ENCODE measurements around the gene NCOR1. TPM values are rescaled to one million over a fixed set of nuclear protein-coding genes. Genes with fewer than 3 reads are reported as not detected.
"Not testable (repeated sequence)": the region's sequence is repeated elsewhere in the genome, so short reads cannot be mapped to it uniquely, and the experiment has no call there.

The NCOR1 gene
- total RNA-seq, 1 donor: 137 TPM

- no peak for DNase-seq (ENCODE audit: low read depth in 2 of 3, low spot score in 2 of 3)
Observed at GRCh38 chr17:16101440-16101839, 113.9 kb downstream of the NCOR1 start.

- DNase-seq (ENCODE audit: low read depth in 2 of 3, low spot score in 2 of 3): peak in 1 of 3 donors; percentile 4
Observed at GRCh38 chr17:16100737-16101400, 114.5 kb downstream of the NCOR1 start.

- no peak for DNase-seq (ENCODE audit: low read depth in 2 of 3, low spot score in 2 of 3)
Observed at GRCh38 chr17:16091773-16092172, 123.6 kb downstream of the NCOR1 start.

GRCh38 chr17:16086957-16087356 lies 128.4 kb downstream of the NCOR1 start:
- no peak for DNase-seq (ENCODE audit: low read depth in 2 of 3, low spot score in 2 of 3)

DNA sequence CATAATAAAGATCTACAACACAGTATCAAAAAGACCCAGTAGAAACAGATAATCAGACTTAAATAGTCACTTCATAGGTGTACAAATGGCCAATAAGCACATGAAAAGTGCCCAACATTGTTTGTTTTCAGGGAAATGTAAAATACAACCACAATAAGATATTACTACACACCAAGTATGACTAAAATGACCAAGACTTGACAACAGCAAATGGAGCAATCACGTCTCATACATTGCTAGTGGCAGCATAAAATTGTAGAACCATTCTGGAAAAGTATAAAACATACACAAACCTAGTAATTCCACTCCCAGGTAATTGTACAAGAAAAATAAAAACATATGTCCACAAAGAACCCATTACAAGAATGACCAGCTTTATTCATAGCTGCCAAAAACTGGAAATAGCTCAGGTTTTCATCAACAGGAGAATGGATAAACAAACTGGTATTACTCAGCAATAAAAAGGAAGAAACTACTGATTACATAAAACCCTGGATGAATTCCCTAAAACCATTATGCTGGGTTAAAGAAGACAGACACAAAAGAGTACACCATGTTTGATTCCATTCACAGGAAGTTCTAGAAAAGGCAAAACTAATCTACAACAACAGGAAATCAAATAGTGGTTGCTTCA lies 130.2 kb downstream of the NCOR1 start:
- no peak for DNase-seq (ENCODE audit: low read depth in 2 of 3, low spot score in 2 of 3)

- no peak for DNase-seq (ENCODE audit: low read depth in 2 of 3, low spot score in 2 of 3)
Observed at GRCh38 chr17:16083223-16083622, 132.1 kb downstream of the NCOR1 start.

- no peak for DNase-seq (ENCODE audit: low read depth in 2 of 3, low spot score in 2 of 3)
Observed at GRCh38 chr17:16081507-16082087, 133.7 kb downstream of the NCOR1 start.

DNA sequence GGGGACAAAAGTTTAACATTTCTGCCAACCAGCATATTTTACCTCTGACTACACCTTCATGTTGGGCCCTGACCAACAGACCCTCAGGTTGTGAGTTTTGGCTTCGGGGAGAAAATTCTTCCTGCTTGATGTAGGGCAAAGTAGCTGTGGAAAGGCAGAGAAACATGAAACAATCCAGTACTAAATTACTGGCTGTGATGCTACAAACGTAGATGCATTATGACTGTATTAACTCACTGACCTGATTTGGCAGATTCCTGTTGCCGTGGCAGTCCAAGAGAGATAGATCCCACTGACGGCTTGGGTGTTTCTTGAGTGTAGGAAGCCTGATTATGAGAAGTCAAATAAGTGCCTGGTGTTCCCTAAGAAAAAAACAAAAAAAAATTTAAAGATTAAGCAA lies 135.0 kb downstream of the NCOR1 start:
- DNase-seq (ENCODE audit: low read depth in 2 of 3, low spot score in 2 of 3): no peak

GRCh38 chr17:16075949-16076348 lies 139.4 kb downstream of the NCOR1 start:
- DNase-seq (ENCODE audit: low read depth in 2 of 3, low spot score in 2 of 3): no peak

- DNase-seq (ENCODE audit: low read depth in 2 of 3, low spot score in 2 of 3): no peak
Observed at GRCh38 chr17:16074423-16074822, 140.9 kb downstream of the NCOR1 start.

- DNase-seq (ENCODE audit: low read depth in 2 of 3, low spot score in 2 of 3): no peak
Observed at GRCh38 chr17:16073845-16074244, 141.5 kb downstream of the NCOR1 start.

- no peak for DNase-seq (ENCODE audit: low read depth in 2 of 3, low spot score in 2 of 3)
Observed at GRCh38 chr17:16072031-16072430, 143.3 kb downstream of the NCOR1 start.

DNA sequence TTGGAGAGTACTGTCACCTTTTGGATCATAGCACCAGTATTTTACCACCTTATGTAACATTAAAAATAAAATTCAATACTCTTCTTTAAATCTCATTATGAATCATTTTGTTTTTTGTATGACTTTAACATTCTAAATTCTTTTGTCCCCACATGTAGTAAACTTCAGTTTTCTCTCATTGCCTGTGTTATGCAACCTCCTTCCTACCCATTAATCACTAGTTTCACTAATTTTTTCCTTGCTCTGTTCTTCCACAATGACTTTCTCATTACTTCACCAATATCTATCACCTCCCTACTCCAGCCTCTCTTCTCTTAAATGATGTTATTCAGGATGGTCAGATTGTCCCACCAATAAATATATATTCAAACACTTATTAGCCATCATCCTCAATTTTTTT lies 147.0 kb downstream of the NCOR1 start:
- no peak for DNase-seq (ENCODE audit: low read depth in 2 of 3, low spot score in 2 of 3)

DNA sequence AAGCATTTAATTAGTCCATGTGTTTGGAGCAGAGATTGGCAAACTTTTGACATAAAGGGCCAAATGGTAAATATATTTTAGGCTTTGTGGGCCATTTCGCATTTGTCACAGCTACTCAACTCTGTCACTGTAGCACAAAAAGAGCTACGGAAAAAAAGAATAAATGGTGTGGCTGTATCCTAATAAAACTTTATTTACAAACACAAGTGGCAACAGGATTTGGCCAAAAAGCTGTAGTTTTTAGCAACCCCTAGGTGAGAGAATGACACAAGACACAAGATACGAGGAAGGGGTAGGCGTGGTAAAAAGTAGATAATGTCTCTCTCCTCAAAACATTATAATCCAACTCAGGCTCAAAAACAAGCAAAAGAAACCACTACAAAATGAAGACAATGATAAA lies 149.2 kb downstream of the NCOR1 start:
- DNase-seq (ENCODE audit: low read depth in 2 of 3, low spot score in 2 of 3): no peak

DNA sequence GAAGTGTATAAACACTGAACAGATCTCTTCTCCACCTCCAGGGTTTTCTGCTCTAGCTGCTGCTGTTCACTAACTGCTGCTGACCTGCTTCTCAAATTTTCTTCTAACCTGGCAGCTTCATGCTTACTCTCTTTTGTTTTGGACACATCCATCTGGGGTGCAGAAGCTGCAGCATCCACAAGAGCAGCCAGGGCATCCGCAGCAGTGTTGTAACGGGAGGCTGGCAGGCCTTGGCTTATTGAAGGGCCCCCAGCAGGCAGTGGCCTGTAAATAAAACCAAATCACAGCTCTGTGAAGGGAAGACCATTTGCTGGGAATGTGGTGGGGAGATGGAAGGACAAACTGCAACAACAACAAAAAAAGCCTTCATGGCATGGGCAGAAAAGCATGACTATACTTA lies 153.7 kb downstream of the NCOR1 start:
- DNase-seq (ENCODE audit: low read depth in 2 of 3, low spot score in 2 of 3): no peak

DNA sequence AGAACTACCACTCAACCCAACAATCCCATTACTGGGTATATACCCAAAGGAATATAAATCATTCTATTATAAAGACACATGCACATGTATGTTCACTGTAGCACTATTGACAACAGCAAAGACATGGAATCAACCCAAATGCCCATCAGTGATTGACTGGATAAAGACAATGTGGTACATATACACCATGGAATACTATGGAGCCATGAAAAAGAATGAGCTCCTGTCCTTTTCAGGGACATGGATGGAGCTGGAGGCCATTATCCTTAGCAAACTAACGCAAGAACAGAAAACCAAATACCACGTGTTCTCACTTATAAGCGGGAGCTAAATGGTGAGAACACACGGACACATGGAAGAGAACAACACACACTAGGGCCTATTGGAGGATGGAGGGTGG lies 160.2 kb downstream of the NCOR1 start:
- not testable (repeated sequence) for DNase-seq (ENCODE audit: low read depth in 2 of 3, low spot score in 2 of 3)

- DNase-seq (ENCODE audit: low read depth in 2 of 3, low spot score in 2 of 3): no peak
Observed at GRCh38 chr17:16052486-16052885, 162.8 kb downstream of the NCOR1 start.

DNA sequence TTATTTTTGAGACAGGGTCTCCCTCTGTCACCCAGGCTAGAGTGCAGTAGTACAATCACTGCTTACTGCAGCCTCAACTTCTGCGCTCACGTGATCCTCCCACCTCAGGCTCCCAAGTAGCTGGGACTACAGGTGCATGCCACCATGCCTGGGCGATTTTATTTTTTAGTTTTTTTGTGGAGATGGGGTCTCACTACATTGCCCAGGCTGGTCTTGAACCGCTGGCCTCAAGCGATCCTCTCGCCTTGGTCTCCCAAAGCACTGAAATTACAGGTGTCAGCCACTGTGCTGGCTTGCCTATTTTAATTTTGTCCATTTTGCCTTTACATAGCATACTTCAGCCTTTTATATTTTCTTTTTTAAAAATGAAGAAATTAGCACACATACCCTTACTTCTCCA lies 164.5 kb downstream of the NCOR1 start:
- no peak for DNase-seq (ENCODE audit: low read depth in 2 of 3, low spot score in 2 of 3)

GRCh38 chr17:16048811-16049449 lies 166.4 kb downstream of the NCOR1 start:
- DNase-seq (ENCODE audit: low read depth in 2 of 3, low spot score in 2 of 3): no peak

GRCh38 chr17:16046966-16047365 lies 168.4 kb downstream of the NCOR1 start:
- no peak for DNase-seq (ENCODE audit: low read depth in 2 of 3, low spot score in 2 of 3)

- no peak for DNase-seq (ENCODE audit: low read depth in 2 of 3, low spot score in 2 of 3)
Observed at GRCh38 chr17:16044487-16044886, 170.8 kb downstream of the NCOR1 start.
